AG10803 (cell line): ENCODE results near the gene LRRC38.

Source experiments
- DNase-seq: peaks from one replicate; pipeline ENCODE4 v3.0.0; 2010; ENCODE audit warnings: low read depth
- H3K4me3 ChIP-seq: 2 replicates; pipeline ENCODE4 v1.5.1; 2011; ENCODE audit warnings: mild to moderate bottlenecking, low read length, control low read depth
- CTCF ChIP-seq: conservative IDR thresholded peaks from 2 replicates; pipeline ENCODE4 v1.5.1; 2011; ENCODE audit warnings: mild to moderate bottlenecking, low read length, control low read depth, inconsistent platforms

Gene LRRC38

GRCh38 chr1:13469343-13469742, 44.5 kb downstream of the LRRC38 start:
- no peak for DNase-seq
- no peak overlapping the region for H3K4me3 ChIP-seq
- TF ChIP-seq CTCF = 0 out of 2 replicates have a peak, but pooled peaks have one; percentile 8

GRCh38 chr1:13465515-13465914, 48.3 kb downstream of the LRRC38 start:
- TF ChIP-seq CTCF = no peak
- DNase-seq = no peak
- H3K4me3 ChIP-seq = no peak overlapping the region

- no peak for DNase-seq
- TF ChIP-seq CTCF = no peak
- no peak overlapping the region for H3K4me3 ChIP-seq
These were observed 51.1 kb downstream of the LRRC38 start for GRCh38 chr1:13462682-13463081.

GRCh38 chr1:13461977-13462376, 51.8 kb downstream of the LRRC38 start:
- TF ChIP-seq CTCF = no peak
- H3K4me3 ChIP-seq = no peak overlapping the region
- DNase-seq = peak; percentile 6

- no peak overlapping the region for H3K4me3 ChIP-seq
- TF ChIP-seq CTCF = no peak
- no peak for DNase-seq
These were observed 56.8 kb downstream of the LRRC38 start for GRCh38 chr1:13456904-13457532.

GRCh38 chr1:13451399-13451965, 62.3 kb downstream of the LRRC38 start:
- no peak overlapping the region for H3K4me3 ChIP-seq
- TF ChIP-seq CTCF = no peak
- no peak for DNase-seq

- DNase-seq = no peak
- no peak overlapping the region for H3K4me3 ChIP-seq
- TF ChIP-seq CTCF = no peak
These were observed 63.6 kb downstream of the LRRC38 start for GRCh38 chr1:13450204-13450603.
